T-helper 2 cell (primary cell): Measurements from ENCODE around the gene PIPOX.
"Not testable (repeated sequence)": the region's sequence is repeated elsewhere in the genome, so short reads cannot be mapped to it uniquely, and the experiment has no call there.

Experiments used
- DNase-seq, 5 experiments: peaks; one replicate each; pipeline versions ENCODE4 v3.0.0 to v3.0.0-alpha.2; 2012 to 2022

Gene PIPOX

DNA sequence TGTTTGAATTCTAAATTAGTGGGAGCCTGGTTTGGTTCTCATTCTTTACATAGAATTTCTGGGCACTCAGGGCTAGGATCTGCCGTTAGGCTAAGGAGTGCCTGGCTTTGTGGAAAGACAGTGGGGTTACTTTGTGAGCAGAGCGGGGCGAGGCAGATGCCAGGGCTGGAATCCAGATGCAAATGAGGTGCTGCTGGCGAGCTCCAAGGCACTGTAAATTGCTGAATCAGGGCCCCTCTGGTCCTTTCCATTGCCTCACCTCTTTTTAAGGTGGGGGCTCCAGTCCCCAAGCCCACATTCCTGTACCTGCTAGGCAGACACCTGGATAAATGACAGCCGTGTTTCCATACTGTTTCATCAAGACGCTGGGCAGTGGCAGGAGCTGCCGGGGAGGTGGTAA, 33.8 kb downstream of the PIPOX start:
- DNase-seq = no peak

DNA sequence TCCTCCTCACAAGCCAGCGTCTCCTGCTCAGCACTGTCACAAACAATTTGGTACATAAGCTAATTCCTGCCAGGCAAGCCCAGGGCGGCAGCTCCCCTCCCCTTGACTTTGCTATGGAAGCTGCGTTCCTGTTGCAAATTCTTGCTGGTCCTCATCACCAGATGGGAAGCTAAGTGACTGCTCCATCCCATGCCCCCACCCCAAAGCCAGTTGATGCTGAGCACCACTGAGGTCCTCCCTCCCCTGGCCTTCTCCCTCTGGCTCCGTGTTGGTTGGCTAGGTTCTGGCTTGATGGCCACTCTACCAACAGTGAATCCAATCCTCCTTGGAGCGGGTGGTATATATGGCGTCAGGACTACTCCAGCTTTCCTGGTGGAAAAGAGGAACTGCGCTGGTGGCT, 34.4 kb downstream of the PIPOX start:
- no peak for DNase-seq

DNA sequence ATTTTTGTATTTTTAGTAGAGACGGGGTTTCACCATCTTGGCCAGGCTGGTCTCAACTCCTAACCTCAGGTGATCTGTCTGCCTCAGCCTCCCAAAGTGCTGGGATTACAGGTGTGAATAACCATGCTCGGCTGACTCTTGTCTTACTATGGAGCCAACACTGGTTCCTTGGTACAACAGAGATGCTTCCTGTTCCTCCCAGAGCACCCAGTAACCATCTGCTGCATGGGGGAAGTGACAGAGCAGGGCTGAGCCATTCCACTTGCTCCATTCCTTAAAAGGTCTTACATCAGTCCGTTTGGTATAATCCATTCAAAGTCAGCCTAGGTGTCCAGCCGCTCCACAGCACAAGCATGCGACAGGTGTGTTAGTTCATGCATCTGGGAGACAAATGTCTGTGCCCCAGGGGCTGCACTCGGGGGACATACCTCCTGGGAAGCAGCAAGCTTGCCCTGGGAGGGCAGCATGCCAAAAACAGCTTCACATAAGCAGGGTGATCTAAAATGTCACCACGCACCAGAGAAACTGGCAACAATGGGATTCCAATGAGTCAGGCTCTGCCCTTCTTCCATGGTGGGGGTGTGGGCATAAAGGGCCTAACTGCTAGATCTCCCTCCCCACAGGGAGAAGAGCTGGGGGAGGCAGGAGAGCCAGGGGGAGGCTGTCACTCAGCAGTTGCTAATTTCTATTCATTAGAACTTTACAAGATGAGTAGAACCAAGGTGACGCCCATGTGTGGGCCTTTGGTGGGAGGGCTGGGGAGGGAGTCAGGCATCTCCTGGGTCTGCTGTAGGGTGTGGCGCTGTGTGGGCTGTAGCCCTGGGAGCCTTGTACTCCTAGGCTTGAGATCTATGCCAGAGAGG, 35.5 kb downstream of the PIPOX start:
- DNase-seq = no peak

DNA sequence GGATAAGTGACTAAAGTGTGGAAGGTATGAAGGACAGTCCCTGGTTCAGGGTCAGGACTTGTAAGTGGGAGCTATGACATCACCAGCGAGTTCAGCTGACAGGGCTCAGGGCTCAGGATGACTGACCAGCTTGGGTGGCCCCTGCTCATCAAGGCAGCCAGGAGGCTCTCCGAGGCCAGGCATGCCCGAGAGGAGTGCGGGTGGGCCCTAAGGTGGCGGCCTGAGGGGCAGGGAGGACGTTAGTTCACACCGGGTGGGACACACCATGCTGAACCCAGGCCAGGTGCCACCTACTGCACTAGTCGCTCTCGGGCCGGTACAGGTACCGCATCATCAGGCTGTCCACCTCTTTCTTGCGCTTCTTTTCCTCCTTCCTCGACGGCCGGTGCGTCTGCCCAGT, 36.5 kb downstream of the PIPOX start:
- no peak for DNase-seq

DNA sequence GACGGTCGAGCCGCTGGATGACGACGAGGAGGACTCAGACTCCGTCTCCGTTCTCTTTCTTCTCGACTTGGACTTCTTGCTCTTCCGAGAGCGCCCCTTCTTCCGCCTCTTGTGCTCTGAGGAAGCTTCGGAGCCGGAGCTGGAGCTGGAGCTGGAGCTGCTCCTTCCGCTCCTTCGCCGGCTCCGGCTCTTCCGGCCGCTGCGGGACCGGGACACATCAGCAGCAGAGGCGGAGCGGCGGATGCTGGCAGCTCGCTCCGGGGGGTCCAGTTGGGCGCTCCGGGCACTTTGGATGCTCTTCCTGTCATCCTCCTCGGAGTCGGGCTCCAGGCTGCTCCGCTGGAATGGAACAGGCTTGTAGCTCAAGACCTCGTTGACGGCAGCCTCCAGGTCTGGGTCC, 36.9 kb downstream of the PIPOX start:
- DNase-seq = no peak

DNA sequence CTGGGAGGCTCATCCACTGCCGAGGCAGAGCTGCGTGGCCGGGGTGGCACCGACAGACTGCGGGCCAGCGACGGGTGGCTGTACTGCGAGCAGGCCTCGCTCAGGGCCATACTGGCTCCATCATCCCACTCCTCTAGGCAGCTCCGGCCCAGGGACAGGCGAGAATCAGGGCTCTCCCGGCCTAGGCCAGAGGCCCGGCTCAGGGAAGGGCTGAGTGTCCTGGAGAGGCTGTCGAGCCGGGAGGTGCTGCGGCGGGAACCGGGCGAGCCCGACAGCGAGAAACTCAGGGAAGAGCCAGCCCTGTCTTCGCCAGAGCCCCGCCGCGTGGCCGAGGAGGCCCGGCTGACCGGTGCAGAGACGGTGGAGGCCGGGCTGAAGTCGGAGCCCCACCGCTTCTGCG, 37.4 kb downstream of the PIPOX start:
- no peak for DNase-seq

DNA sequence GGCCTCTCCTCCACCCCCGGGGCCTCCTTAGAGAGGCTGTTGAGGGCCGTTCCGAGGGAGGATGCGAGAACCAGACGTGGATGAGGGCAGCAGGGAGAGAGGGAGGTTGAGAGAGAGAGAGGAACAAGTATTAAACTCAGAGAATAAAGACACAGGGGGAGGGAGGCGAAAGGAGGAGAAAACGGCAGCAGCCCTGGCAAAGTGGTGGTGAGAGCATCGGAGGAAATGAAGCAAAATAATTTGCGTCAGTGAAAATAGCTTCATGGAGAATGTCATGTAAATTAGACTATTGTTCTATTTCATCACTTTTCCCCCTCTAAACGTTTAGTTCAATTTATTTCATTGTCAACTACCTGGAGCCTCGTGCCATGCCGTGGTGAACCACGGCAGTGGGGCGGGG, 38.0 kb downstream of the PIPOX start:
- no peak for DNase-seq

DNA sequence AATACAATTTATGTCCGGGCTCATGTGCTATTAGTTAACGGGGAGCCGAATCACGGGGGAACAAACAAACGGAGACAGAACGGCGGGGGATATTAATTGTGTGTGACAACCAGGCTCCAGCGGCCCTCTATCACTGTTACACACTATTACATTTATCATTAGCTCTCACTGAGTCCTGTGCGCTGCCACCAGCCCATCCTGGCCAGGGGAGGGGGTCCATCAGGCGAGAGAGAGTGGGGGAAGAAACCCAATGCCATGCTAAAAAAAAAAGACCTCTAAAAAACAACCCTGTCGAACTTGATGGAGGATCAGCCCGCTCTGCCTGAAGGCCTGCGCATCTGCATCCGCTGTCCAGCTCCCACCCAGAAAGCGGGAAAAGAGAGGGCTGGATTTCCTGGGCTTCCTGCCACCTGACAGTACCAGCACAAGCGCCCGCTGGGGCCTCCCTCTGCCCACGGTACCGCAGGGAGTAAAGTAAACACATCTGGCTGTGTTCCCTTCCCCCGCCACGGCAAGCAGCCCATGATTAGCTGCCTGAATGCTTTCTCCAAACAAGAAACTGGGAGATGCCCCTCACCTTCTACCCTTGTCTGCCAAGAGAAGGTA, 41.7 kb downstream of the PIPOX start:
- no peak for DNase-seq

DNA sequence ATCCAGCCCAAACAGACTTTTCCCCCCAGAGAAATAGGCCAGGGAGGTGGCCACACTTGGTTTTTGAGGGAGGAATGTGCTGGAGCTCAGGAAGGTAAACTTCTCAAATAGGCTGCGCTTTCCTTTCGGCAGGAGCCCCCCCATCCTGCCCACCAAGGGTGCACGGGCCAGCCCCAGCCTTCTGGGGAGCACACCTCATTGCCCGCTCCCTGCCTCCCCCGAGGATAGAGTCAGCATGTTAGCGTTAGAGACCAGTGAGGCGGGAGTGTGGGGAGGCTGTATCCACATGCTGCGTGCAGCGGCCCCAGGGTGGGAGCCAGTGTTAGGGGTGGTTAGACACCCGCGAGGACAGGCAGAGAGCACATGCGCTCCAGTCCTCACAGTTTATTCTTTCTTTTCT, 42.3 kb downstream of the PIPOX start:
- DNase-seq = no peak

DNA sequence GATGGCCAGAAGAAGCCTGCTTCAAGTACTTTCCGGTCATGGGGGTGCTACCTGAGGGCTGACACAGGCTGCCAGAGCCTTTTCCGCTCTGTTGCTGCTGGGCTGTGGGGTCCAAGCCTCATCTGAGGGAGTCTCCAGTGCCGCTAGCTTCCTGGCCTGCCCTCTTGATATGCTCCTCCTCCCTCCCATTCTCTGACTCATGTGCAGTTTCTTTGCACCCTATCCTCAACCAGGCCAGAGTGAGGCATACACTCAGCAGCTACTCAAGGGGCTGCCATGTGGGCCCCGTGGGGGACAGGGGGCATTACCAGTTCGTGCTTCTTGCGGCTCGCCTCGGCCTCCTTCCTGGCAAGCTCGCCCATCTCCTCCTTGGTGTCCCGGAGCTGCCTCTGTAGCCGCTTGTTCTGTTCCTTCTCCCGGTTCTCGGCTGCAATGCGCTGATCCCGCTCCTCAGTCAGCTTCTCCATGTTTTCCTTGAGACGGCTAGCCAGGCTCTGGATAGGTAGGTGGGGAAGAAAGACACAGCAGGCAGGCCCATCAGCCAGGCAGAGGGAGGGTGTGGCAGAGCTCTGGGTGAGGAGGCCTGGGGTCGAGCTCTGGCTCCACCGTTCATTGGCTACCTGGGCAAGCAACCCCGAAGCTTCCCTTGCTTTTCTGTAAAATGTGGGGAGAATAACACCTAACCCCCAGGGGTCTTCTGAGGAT, 43.8 kb downstream of the PIPOX start:
- DNase-seq = no peak

DNA sequence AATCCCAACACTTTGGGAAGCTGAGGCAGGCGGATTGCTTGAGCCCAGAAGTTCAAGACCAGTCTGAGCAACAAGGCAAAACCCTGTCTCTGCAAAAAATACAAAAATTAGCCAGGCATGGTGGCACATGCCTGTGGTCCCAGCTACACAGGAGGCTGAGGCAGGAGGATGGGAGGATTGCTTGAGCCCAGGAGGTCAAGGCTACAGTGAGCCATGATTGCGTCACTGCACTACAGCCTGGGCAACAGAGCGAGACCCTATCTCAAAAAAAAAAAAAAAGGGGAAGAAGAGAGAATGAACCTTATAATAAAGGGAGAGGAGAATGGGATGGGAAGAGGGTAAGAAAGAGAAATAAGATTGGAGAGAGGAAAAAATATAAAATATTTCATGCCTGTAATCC, 45.8 kb downstream of the PIPOX start:
- DNase-seq = not testable (repeated sequence)

DNA sequence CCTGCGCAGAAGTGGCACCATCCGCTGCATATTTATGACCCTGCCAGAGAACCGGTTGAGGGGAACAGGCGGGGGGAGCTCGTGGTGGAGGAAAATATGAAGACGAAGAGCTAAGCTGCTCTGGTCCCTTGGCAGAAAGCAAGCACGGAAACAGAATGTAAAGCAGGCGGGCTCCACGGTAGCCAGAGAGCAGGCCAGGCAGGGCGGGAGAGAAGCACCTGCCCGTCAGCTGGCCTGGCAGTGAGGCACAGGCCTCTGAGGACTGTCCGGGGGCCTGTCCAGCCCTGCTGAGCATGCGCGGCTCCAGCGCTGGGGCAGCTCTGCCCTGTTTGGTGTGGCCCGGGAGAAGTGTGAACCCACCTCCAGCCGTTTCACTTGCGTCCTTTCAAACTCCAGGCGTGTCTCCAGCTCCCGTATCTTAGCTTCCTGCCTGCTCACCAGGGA, 46.7 kb downstream of the PIPOX start:
- no peak for DNase-seq

DNA sequence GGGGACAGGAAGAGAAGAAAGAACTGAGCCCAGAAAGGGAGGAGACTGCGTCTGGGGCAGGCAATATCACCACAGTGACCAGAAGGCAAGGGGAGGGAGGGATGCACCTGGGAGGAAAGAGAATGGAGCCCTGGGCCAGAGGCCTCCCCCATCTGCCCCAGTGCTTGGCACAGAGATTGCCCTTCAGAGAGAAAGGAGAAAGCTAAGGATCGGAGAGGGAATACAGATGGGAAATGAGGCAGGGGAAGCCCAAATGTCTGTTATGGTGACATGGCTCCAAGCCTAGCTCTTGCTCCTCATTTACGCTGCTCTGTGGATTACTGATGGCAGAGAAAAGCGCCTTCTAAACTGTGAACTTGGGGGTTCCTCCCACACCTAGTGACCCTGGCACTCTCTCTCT, 47.2 kb downstream of the PIPOX start:
- no peak for DNase-seq

DNA sequence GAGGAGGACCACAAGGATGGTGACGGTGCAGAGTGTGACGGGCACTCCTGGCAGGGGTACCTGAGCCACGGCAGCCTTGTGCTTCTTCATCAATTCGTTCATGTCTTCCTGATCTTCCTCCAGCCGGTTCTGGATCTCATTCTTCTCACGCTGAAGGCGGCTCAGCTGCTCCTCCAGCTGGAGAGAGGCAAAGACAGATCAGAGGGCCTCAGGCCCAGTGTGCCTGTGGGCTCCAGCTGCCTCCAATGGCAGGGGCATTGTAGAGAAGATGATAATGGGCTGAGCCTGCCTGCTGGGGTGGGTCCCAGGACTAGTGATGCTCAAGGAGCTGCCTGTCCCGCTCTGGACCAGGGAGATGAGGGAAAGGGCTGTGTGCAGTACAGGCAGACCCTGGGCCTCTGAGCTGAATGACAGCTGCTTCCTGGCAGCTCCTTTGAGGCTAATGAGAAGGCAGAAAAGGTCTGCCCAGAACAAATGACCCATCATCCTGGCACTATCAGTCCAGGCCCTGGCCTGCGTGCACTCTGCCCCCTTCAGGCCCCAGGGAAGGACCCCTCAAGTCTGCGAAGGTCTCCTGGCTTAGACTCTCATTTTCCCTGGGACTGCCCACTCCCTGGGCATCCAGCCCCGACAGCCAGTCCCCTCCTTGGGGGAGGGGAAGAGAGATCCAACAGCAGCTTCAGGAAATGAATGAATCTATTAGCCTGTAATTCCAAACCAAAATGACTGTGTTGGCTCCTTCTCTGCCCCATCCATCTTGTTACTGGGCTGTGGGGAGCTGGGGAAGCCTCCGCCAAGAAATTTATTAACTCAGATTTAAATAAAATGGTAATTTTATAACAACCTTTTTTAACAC, 48.0 kb downstream of the PIPOX start:
- no peak for DNase-seq

DNA sequence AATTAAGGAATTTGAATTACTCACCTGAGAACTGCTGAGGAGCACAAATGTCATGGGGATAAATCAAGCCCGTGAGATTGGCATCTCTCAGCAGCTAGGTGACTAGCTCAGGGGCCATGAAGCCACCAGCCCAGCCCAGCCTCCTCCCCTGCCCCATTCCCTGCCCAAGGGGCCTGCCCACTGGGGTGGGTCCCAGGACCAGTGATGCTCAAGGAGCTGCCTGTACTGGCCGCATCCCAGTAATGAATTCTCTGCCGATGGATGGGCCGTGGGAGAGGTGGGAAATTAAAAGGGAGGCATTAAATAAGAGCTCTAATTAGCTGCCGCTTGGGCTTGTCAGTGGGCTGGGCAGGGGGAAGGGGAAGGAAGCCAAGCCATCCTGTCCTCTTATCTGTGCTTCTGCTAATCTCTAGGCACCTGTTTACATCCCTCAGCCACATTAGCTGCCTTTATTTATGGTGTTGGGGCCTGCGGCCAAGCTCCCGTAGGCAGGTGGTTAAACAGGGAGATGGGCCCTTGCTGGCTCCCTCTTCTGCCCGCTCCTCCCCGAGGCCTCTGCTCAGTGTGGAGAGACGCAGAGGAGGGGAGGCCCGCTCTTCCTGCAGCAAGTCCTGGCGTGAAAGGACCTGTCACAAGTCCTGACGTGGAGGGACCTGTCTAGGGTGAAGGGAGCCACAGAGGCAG, 48.8 kb downstream of the PIPOX start:
- no peak for DNase-seq

DNA sequence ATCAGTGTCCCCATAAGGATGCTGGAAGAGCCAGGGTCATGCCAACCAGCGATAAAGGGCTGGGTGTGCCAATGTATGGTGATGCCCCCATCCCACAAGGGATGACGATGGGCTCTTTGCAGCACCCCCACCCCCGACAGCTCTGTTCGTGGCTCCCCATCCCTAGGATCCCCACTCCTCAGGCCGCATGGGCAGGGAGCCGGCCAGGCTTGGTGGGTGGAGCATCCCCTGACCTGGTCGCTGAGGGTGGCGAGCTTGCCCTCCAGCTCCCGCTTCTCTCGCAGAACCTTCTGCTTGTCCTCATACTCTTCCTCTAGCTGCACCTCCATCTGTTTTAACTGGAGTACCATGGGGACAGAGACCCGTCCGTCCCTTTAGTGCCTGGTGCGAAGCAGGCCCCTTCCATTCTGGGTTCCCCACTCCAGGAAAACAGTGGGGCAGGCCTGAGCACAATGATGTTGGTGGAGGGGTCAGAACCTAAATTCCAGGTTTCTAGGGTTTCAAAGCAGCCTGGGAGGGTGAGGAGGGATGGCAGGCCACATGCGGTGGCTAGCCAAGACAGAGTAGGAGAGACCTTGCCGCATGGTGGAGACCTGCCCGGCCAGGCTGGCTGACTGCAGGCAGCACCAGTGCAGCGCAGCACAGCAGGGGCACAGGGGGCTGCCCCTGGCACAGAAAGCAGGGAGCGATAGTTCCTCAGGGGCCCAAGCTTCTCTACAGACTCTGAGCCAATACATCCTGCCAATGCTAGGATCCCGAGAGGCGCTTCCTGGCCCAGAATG, 50.3 kb downstream of the PIPOX start:
- DNase-seq = no peak

DNA sequence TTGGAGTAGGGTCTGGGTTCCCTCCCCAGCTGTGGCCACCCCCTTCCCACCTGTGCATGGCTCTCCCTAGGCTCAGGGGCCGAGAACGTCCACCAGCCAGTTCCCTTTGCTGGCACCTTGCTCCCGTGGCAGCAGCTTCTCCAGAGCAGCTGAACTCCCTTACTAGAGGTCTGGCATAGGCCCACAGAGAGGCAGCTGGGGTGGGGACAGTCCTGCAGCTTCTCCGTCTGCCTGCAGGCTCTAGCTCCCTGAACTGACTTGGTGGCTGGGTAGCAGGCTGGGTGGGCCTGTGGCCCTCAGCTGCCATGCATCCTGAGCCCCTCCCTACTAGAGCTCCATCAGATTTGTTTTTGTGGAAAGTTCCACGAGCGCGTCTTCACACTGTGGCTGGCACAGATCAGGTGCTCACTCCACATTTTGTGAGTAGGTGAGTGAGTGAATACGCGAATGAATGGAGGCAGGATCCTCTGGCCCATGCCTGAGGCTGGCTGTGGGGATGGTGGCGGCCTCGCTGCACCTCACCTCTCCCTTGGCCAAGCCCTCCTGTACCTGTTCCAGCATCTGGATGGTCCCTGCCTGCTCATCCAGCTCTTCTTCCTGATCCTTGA, 51.3 kb downstream of the PIPOX start:
- DNase-seq = no peak

DNA sequence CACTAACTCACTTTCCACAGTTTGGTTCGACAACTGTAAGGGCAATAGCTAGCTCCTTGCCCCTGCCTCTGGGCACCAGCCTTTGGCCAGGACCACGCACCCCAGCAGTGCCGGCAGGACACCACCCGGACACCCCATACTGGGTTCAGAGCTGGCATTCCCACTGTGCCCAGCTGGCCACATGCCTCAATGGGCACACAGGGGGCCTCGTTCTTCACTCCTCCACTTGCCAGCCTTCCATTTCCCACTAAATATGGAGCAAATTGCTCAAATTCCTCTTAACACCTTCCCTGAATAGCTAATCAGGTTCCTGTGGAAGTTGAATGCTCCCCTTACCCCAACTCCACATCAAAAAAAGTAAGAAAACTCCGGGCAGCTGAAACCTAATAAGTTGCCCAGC, 52.5 kb downstream of the PIPOX start:
- no peak for DNase-seq

DNA sequence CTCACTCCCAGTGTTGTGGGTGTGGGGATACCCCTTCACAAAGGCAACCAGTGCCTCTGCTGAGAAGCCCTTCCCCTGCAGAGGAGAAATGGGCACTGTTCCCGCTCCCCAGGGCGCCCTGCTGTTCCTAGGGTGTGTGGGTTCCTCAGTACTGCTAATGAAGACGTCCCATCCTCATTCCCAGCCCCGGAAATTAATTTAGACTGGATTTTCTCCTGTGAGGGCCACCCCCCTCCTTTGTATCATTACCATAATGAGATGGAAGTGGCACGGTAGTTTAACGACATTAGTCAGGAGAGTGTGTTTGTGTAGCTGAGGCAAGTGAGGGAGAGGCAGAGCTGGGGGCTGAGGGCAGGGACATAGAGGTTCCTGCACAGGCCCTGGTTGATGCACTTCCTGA, 53.2 kb downstream of the PIPOX start:
- no peak for DNase-seq

DNA sequence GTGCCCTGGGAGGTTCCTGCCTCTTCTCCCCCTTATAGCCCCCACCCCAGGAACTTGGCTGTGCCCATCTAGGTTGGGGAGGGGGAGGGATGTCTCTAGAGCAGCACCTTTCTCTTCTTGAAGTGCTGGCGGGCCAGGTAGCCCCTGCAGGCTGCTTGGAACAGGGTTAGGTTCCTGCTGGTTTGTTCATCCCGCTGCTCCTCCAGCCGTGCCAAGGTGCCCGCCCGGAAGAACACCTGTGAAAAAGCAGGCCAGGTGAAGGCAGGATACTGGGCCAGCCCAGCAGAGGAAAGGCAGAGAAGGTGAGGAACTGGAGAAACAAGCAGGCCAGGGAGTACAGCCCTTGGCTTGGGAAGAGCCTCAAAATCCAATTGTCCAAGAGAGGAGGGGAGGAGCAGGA, 56.6 kb downstream of the PIPOX start:
- DNase-seq = no peak

DNA sequence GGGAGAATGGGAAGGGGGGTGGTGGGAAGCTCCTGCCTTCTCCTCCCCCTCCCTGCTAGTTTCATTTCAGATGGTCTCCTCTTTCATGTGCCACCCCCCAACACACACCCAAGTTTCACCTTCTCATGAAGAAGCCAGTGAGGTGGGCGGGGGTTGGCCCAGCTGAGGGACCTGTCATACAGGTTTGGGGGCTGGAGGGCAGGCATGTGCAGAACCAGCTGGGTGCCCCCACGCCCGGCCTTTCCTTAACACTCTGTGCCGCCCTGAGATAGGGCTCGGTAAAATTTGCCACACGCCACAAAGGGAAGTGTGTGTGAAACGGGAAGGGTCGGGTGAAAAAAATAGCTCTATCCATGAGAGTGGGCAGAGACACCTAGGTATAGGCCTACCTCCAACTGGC, 57.4 kb downstream of the PIPOX start:
- no peak for DNase-seq
